ENCODE data around the gene SLC5A7. TPM values are rescaled to one million over a fixed set of nuclear protein-coding genes. Genes with fewer than 3 reads are reported as not detected.

The SLC5A7 gene
- polyA plus RNA-seq, 2 of the 4 experiments (the other 2 are of a cell fraction) = not detected

DNA sequence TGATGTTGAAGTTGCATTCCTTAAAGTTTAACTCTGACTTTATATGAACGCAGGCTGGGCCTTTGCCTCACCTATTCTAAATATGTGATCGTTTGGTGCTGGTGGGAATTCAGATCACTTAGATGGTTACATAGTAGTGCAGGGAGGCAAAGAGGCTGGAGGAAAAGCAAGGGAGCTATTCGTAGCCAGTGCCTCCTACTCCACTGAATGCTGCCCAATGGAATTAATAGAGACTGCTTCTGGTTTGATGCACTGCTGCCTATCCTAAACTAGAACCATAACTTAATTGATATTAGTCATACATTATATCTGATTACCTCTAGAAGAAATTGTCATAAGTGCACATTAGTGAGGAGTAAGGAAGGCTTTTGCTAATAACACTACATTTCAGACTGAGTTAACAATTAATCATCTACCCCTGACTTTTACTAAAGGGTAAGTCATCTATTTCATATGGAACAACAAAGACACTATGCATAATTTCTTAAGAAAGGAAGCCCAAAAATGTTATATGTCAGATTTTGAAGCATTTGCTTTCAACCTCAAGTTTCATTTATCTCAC lies 72.3 kb downstream of the SLC5A7 start:
- no peak for ATAC-seq
- WGBS (ENCODE audit: missing lambda C conversion rate) = 4% methylated on average over 3 of the region's 3 CpGs
- Histone ChIP-seq H3K4me1 (no peaks in the 10 kb centered on the region), H3K9me3 (no peaks in the 10 kb centered on the region), H3K4me3 (no peak overlapping the region), H3K27ac (no peak overlapping the region), H3K4me2 (no peak overlapping the region)
- ChIA-PET POLR2A (no interaction called here), CTCF (no interaction called here)
- FAIRE-seq = no peak
- TF ChIP-seq HEYL (CRISPR knock-in tag; IDR thresholded peaks at IDR 0.05) (no peak), SMC3 (IDR thresholded peaks at IDR 0.05) (no peak), HOXB5 (CRISPR knock-in tag; IDR thresholded peaks at IDR 0.05) (no peak), TFCP2L1 (CRISPR knock-in tag; IDR thresholded peaks at IDR 0.05) (no peak), CHD2 (IDR thresholded peaks at IDR 0.05; ENCODE audit: low read length, partially characterized antibody) (no peak), CEBPB (IDR thresholded peaks at IDR 0.05) (no peak), FOXS1 (CRISPR knock-in tag; IDR thresholded peaks at IDR 0.05) (no peak), JUNB (IDR thresholded peaks at IDR 0.05) (no peak), ZNF302 (CRISPR knock-in tag; IDR thresholded peaks at IDR 0.05) (no peak), POLR2AphosphoS2 (conservative IDR thresholded peaks at IDR 0.05; ENCODE audit: low read length) (no peak), FOSL2 (IDR thresholded peaks at IDR 0.05) (no peak), FOSL2 (CRISPR knock-in tag; IDR thresholded peaks at IDR 0.05) (no peak), ZFP36 (IDR thresholded peaks at IDR 0.05; ENCODE audit: borderline replicate concordance, partially characterized antibody) (no peak), EP300 (IDR thresholded peaks at IDR 0.05) (no peak), KDM1A (IDR thresholded peaks at IDR 0.05; ENCODE audit: low read depth) (no peak), HOXB13 (CRISPR knock-in tag; IDR thresholded peaks at IDR 0.05; ENCODE audit: low read depth) (no peak)
- TF ChIP-seq, protein P1, sequence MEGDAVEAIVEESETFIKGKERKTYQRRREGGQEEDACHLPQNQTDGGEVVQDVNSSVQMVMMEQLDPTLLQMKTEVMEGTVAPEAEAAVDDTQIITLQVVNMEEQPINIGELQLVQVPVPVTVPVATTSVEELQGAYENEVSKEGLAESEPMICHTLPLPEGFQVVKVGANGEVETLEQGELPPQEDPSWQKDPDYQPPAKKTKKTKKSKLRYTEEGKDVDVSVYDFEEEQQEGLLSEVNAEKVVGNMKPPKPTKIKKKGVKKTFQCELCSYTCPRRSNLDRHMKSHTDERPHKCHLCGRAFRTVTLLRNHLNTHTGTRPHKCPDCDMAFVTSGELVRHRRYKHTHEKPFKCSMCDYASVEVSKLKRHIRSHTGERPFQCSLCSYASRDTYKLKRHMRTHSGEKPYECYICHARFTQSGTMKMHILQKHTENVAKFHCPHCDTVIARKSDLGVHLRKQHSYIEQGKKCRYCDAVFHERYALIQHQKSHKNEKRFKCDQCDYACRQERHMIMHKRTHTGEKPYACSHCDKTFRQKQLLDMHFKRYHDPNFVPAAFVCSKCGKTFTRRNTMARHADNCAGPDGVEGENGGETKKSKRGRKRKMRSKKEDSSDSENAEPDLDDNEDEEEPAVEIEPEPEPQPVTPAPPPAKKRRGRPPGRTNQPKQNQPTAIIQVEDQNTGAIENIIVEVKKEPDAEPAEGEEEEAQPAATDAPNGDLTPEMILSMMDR (IDR thresholded peaks at IDR 0.05) = no peak
- TF ChIP-seq, protein P2, sequence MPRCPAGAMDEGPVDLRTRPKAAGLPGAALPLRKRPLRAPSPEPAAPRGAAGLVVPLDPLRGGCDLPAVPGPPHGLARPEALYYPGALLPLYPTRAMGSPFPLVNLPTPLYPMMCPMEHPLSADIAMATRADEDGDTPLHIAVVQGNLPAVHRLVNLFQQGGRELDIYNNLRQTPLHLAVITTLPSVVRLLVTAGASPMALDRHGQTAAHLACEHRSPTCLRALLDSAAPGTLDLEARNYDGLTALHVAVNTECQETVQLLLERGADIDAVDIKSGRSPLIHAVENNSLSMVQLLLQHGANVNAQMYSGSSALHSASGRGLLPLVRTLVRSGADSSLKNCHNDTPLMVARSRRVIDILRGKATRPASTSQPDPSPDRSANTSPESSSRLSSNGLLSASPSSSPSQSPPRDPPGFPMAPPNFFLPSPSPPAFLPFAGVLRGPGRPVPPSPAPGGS (IDR thresholded peaks at IDR 0.05) = no peak
- TF ChIP-seq, protein P3, sequence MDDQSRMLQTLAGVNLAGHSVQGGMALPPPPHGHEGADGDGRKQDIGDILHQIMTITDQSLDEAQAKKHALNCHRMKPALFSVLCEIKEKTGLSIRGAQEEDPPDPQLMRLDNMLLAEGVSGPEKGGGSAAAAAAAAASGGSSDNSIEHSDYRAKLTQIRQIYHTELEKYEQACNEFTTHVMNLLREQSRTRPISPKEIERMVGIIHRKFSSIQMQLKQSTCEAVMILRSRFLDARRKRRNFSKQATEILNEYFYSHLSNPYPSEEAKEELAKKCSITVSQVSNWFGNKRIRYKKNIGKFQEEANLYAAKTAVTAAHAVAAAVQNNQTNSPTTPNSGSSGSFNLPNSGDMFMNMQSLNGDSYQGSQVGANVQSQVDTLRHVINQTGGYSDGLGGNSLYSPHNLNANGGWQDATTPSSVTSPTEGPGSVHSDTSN (IDR thresholded peaks at IDR 0.05) = no peak
- no peak for DNase-seq (ENCODE audit: low read depth in 1 of 2, low spot score in 1 of 2)

DNA sequence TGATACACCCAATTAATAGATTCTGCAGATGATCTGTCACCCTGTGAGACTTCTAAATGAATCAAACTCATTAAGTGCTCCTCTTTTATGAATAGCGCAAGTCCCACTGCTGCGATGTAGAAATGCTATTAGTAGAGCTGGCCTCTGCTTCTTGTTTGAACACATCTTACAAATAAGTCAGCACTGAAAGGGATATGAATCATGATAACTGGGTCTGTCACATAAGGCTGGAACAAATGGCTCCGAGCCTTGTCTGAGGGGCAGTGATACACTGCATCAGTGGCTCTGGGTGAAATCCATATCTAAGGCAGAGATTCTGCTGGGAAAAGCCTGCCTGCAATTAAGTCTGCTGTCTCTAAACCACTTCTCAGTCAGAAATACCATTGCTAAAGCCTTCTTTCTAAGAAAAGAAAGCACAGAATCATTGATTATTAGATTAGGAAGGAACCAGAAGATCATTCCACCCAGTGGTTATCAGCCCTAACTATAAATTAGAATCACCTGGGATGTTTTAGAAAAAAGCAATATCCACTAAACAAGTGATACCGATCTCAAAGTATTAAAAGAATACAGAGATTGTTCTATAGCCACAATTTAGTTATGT lies 75.2 kb downstream of the SLC5A7 start:
- TF ChIP-seq SMC3 (IDR thresholded peaks at IDR 0.05) = no peak
- TF ChIP-seq FOSB (CRISPR knock-in tag; IDR thresholded peaks at IDR 0.05) = no peak
- TF ChIP-seq ZFP36 (IDR thresholded peaks at IDR 0.05; ENCODE audit: borderline replicate concordance, partially characterized antibody) = no peak
- TF ChIP-seq HOXB5 (CRISPR knock-in tag; IDR thresholded peaks at IDR 0.05) = no peak
- TF ChIP-seq CEBPB (IDR thresholded peaks at IDR 0.05) = no peak
- TF ChIP-seq, protein P4, sequence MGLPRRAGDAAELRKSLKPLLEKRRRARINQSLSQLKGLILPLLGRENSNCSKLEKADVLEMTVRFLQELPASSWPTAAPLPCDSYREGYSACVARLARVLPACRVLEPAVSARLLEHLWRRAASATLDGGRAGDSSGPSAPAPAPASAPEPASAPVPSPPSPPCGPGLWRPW (IDR thresholded peaks at IDR 0.05) = no peak
- TF ChIP-seq CHD2 (IDR thresholded peaks at IDR 0.05; ENCODE audit: low read length, partially characterized antibody) = no peak
- TF ChIP-seq, protein P5, sequence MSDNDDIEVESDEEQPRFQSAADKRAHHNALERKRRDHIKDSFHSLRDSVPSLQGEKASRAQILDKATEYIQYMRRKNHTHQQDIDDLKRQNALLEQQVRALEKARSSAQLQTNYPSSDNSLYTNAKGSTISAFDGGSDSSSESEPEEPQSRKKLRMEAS (IDR thresholded peaks at IDR 0.05) = no peak
- TF ChIP-seq, protein P6, sequence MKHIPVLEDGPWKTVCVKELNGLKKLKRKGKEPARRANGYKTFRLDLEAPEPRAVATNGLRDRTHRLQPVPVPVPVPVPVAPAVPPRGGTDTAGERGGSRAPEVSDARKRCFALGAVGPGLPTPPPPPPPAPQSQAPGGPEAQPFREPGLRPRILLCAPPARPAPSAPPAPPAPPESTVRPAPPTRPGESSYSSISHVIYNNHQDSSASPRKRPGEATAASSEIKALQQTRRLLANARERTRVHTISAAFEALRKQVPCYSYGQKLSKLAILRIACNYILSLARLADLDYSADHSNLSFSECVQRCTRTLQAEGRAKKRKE (CRISPR knock-in tag; IDR thresholded peaks at IDR 0.05; ENCODE audit: low read depth) = no peak
- TF ChIP-seq MAFK (IDR thresholded peaks at IDR 0.05; ENCODE audit: partially characterized antibody) = no peak
- TF ChIP-seq KDM5A (IDR thresholded peaks at IDR 0.05) = no peak
- no peak for TF ChIP-seq TFCP2L1 (CRISPR knock-in tag; IDR thresholded peaks at IDR 0.05)
- no peak for TF ChIP-seq POLR2AphosphoS2 (conservative IDR thresholded peaks at IDR 0.05; ENCODE audit: low read length)
- no peak for TF ChIP-seq HOXA7 (CRISPR knock-in tag; IDR thresholded peaks at IDR 0.05)
- no peak for TF ChIP-seq MAZ (IDR thresholded peaks at IDR 0.05; ENCODE audit: borderline replicate concordance, low read depth, low read length)
- no peak for TF ChIP-seq RARB (CRISPR knock-in tag; IDR thresholded peaks at IDR 0.05)
- TF ChIP-seq ZC3H11A (IDR thresholded peaks at IDR 0.05) = no peak
- H3K4me2 ChIP-seq = no peak overlapping the region
- no peak for DNase-seq (ENCODE audit: low read depth in 1 of 2, low spot score in 1 of 2)
- no peaks in the 10 kb centered on the region for H3K9me3 ChIP-seq
- no peaks in the 10 kb centered on the region for H3K4me1 ChIP-seq
- 67% methylated on average over 4 of the region's 4 CpGs for WGBS (ENCODE audit: missing lambda C conversion rate)
- H3K27ac ChIP-seq = no peak overlapping the region
- ChIA-PET CTCF (no interaction called here), POLR2A (no interaction called here)
- no peak for FAIRE-seq
- no peak overlapping the region for H3K4me3 ChIP-seq
- no peak for ATAC-seq

Measured in A549 (cell line).